ENCODE measurements around the gene GARIN3. TPM values are rescaled to one million over a fixed set of nuclear protein-coding genes. Genes with fewer than 3 reads are reported as not detected.
"Not testable (repeated sequence)": the region's sequence is repeated elsewhere in the genome, so short reads cannot be mapped to it uniquely, and the experiment has no call there.

The GARIN3 gene
- total RNA-seq, 1 experiment from 2014 or later = not detected

DNA sequence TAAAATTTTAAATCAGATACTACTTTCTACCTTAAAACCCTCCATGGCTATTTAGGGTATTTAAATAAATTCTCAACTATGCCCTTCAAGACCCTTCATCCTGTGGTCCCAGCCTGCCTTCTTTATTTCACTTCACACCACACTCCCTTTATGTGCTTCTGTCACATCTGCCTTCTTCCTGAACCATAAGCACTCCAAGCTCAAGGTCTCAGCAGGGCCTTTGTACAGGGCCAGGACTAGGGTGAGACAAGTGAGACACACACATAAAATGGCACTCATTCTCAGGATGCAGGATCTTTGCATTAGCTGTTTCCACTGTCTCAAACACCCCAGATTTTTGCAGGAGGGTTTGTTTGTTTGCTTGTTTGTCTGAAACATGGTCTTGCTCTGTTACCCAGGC, 22.2 kb upstream of the GARIN3 start:
- POLR2A ChIA-PET = no interaction called here
- no peaks in the 10 kb centered on the region for H3K4me1 ChIP-seq
- BruUV-seq (replicated peaks) = no TSS peak
- no peaks in the 10 kb centered on the region for H3K4me1 Mint-ChIP-seq (ENCODE audit: low read depth, unreplicated experiment)
- H3K36me3 Mint-ChIP-seq (ENCODE audit: insufficient read depth, unreplicated experiment) = no peaks in the 10 kb centered on the region
- no peak for DNase-seq
- no peaks in the 10 kb centered on the region for H3K36me3 ChIP-seq (ENCODE audit: control insufficient read depth, insufficient read depth, low read length)
- CTCF ChIA-PET = no interaction called here
- no peak for TF ChIP-seq CTCF (IDR thresholded peaks at IDR 0.05; ENCODE audit: insufficient read depth in 1 of 2, low read depth in 1 of 2, low read length in 1 of 2, severe bottlenecking in 1 of 2, unreplicated experiment in 1 of 2)
- intact Hi-C loops (cut with micrococcal nuclease; ENCODE audit: unreplicated experiment) = no loop called here
- no peaks in the 10 kb centered on the region for H3K9me3 Mint-ChIP-seq (ENCODE audit: unreplicated experiment)
- H3K27ac Mint-ChIP-seq (ENCODE audit: unreplicated experiment) = no peak overlapping the region
- H3K4me3 Mint-ChIP-seq (ENCODE audit: unreplicated experiment) = no peak overlapping the region
- peaks cover 14% of the 10 kb centered on the region for H3K27me3 Mint-ChIP-seq (ENCODE audit: insufficient read depth, unreplicated experiment)
- H3K9me3 ChIP-seq = no peaks in the 10 kb centered on the region; the same call in 1 of the 2 replicates
- H3K4me3 ChIP-seq (ENCODE audit: low read depth, low read length) = no peak overlapping the region
- no peaks in the 10 kb centered on the region for H3K27me3 ChIP-seq (replicated peaks; ENCODE audit: control insufficient read depth, insufficient read depth, low read length)

GRCh38 chr5:157187046-157187754, 21.1 kb upstream of the GARIN3 start:
- Histone ChIP-seq H3K27me3 (replicated peaks; ENCODE audit: control insufficient read depth, insufficient read depth, low read length) (no peaks in the 10 kb centered on the region), H3K4me1 (no peaks in the 10 kb centered on the region), H3K9me3 (no peaks in the 10 kb centered on the region; the same call in 1 of the 2 replicates), H3K36me3 (ENCODE audit: control insufficient read depth, insufficient read depth, low read length) (no peaks in the 10 kb centered on the region), H3K4me3 (ENCODE audit: low read depth, low read length) (no peak overlapping the region)
- DNase-seq = no peak
- intact Hi-C loops (cut with micrococcal nuclease; ENCODE audit: unreplicated experiment) = no loop called here
- ChIA-PET CTCF (no interaction called here), POLR2A (no interaction called here)
- Mint-ChIP-seq H3K4me3 (ENCODE audit: unreplicated experiment) (no peak overlapping the region), H3K27ac (ENCODE audit: unreplicated experiment) (no peak overlapping the region), H3K9me3 (ENCODE audit: unreplicated experiment) (no peaks in the 10 kb centered on the region), H3K36me3 (ENCODE audit: insufficient read depth, unreplicated experiment) (no peaks in the 10 kb centered on the region), H3K4me1 (ENCODE audit: low read depth, unreplicated experiment) (no peaks in the 10 kb centered on the region), H3K27me3 (ENCODE audit: insufficient read depth, unreplicated experiment) (peaks cover 15% of the 10 kb centered on the region)
- BruUV-seq (replicated peaks) = no TSS peak
- TF ChIP-seq CTCF (IDR thresholded peaks at IDR 0.05; ENCODE audit: insufficient read depth in 1 of 2, low read depth in 1 of 2, low read length in 1 of 2, severe bottlenecking in 1 of 2, unreplicated experiment in 1 of 2) = no peak

- ChIA-PET CTCF (no interaction called here), POLR2A (no interaction called here)
- Mint-ChIP-seq H3K27ac (ENCODE audit: unreplicated experiment) (no peak overlapping the region), H3K9me3 (ENCODE audit: unreplicated experiment) (no peaks in the 10 kb centered on the region), H3K4me1 (ENCODE audit: low read depth, unreplicated experiment) (no peaks in the 10 kb centered on the region), H3K36me3 (ENCODE audit: insufficient read depth, unreplicated experiment) (no peaks in the 10 kb centered on the region), H3K4me3 (ENCODE audit: unreplicated experiment) (no peak overlapping the region), H3K27me3 (ENCODE audit: insufficient read depth, unreplicated experiment) (peaks cover 19% of the 10 kb centered on the region)
- no peaks in the 10 kb centered on the region for H3K4me1 ChIP-seq
- TF ChIP-seq CTCF (IDR thresholded peaks at IDR 0.05; ENCODE audit: insufficient read depth in 1 of 2, low read depth in 1 of 2, low read length in 1 of 2, severe bottlenecking in 1 of 2, unreplicated experiment in 1 of 2) = no peak
- no TSS peak for BruUV-seq (replicated peaks)
- H3K4me3 ChIP-seq (ENCODE audit: low read depth, low read length) = no peak overlapping the region
- intact Hi-C loops (cut with micrococcal nuclease; ENCODE audit: unreplicated experiment) = no loop called here
- no peaks in the 10 kb centered on the region for H3K27me3 ChIP-seq (replicated peaks; ENCODE audit: control insufficient read depth, insufficient read depth, low read length)
- no peaks in the 10 kb centered on the region for H3K36me3 ChIP-seq (ENCODE audit: control insufficient read depth, insufficient read depth, low read length)
- no peaks in the 10 kb centered on the region; the same call in 1 of the 2 replicates for H3K9me3 ChIP-seq
- no peak for DNase-seq
Measured at GRCh38 chr5:157186309-157187045, 20.4 kb upstream of the GARIN3 start.

- BruUV-seq (replicated peaks); H3K36me3 ChIP-seq (ENCODE audit: control insufficient read depth, insufficient read depth, low read length); intact Hi-C loops (cut with micrococcal nuclease; ENCODE audit: unreplicated experiment); H3K9me3 ChIP-seq; H3K27me3 ChIP-seq (replicated peaks; ENCODE audit: control insufficient read depth, insufficient read depth, low read length); H3K4me3 ChIP-seq (ENCODE audit: low read depth, low read length); H3K4me3 Mint-ChIP-seq (ENCODE audit: unreplicated experiment); H3K4me1 ChIP-seq; DNase-seq; H3K9me3 Mint-ChIP-seq (ENCODE audit: unreplicated experiment); H3K36me3 Mint-ChIP-seq (ENCODE audit: insufficient read depth, unreplicated experiment); POLR2A ChIA-PET; CTCF ChIA-PET; H3K27ac Mint-ChIP-seq (ENCODE audit: unreplicated experiment); H3K4me1 Mint-ChIP-seq (ENCODE audit: low read depth, unreplicated experiment): not testable (repeated sequence)
- H3K27me3 Mint-ChIP-seq (ENCODE audit: insufficient read depth, unreplicated experiment) = peaks cover 22% of the 10 kb centered on the region
Measured at GRCh38 chr5:157185122-157185521, 19.1 kb upstream of the GARIN3 start.
